Measurements from ENCODE around the gene CDH26. TPM values are rescaled to one million over a fixed set of nuclear protein-coding genes. Genes with fewer than 3 reads are reported as not detected.

Gene CDH26
- total RNA-seq, 1 donor from 2014 or later: not detected

DNA sequence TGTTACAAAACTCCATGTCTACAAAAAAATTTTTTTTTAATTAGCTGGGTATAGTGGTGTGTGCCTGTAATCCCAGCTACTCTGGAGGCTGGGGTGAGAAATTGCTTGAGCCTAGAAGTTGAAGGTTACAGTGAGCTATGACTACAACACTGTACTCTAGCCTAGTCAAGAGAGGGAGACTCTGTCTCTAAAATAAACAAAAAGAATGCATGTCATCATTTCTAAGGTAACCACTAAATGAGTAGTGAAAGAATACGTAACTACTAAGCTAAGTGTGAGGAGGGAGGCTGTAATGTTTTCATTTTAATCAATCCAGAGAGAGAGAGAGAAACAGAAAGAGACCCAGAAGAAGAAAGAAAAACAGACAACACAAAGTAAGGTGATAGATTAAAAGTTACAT lies 34.7 kb upstream of the CDH26 start:
- TF ChIP-seq, protein P1, sequence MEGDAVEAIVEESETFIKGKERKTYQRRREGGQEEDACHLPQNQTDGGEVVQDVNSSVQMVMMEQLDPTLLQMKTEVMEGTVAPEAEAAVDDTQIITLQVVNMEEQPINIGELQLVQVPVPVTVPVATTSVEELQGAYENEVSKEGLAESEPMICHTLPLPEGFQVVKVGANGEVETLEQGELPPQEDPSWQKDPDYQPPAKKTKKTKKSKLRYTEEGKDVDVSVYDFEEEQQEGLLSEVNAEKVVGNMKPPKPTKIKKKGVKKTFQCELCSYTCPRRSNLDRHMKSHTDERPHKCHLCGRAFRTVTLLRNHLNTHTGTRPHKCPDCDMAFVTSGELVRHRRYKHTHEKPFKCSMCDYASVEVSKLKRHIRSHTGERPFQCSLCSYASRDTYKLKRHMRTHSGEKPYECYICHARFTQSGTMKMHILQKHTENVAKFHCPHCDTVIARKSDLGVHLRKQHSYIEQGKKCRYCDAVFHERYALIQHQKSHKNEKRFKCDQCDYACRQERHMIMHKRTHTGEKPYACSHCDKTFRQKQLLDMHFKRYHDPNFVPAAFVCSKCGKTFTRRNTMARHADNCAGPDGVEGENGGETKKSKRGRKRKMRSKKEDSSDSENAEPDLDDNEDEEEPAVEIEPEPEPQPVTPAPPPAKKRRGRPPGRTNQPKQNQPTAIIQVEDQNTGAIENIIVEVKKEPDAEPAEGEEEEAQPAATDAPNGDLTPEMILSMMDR (IDR thresholded peaks at IDR 0.05): no peak
- H3K4me1 Mint-ChIP-seq (ENCODE audit: low read depth): peaks cover 24% of the 10 kb centered on the region
- H3K4me3 Mint-ChIP-seq (ENCODE audit: unreplicated experiment): no peak overlapping the region
- no peak overlapping the region for H3K27ac Mint-ChIP-seq (ENCODE audit: unreplicated experiment)
- DNase-seq (ENCODE audit: low spot score): no peak
- no peaks in the 10 kb centered on the region for H3K36me3 Mint-ChIP-seq (ENCODE audit: low read depth)
- no peaks in the 10 kb centered on the region for H3K9me3 Mint-ChIP-seq (ENCODE audit: low read depth)
- H3K27me3 Mint-ChIP-seq (ENCODE audit: low read depth): no peaks in the 10 kb centered on the region

DNA sequence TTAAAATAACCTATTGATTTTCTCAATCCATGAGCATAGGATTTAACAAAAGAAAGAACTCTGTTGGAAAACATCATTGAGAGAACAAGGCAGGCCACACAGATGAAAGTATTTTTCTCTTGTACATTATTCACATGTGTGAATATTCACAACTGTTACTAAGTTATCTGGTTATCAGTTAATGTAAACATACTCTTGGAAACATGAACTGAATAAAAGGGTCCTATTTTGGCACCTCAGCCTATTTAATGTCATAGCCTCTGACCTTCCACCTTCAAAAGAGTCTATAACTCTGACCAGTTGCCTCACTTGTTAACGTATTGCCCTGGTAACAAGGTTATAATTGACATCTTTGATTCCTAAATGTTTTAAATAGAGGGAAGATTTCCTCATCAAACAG lies 32.9 kb upstream of the CDH26 start:
- H3K27me3 Mint-ChIP-seq (ENCODE audit: low read depth): no peaks in the 10 kb centered on the region
- H3K4me1 Mint-ChIP-seq (ENCODE audit: low read depth): peaks cover 24% of the 10 kb centered on the region
- H3K4me3 Mint-ChIP-seq (ENCODE audit: unreplicated experiment): no peak overlapping the region
- H3K9me3 Mint-ChIP-seq (ENCODE audit: low read depth): no peaks in the 10 kb centered on the region
- TF ChIP-seq, protein P1 (IDR thresholded peaks at IDR 0.05): no peak
- no peak overlapping the region for H3K27ac Mint-ChIP-seq (ENCODE audit: unreplicated experiment)
- no peak for DNase-seq (ENCODE audit: low spot score)
- no peaks in the 10 kb centered on the region for H3K36me3 Mint-ChIP-seq (ENCODE audit: low read depth)

GRCh38 chr20:59925899-59926298 lies 32.3 kb upstream of the CDH26 start:
- H3K4me3 Mint-ChIP-seq (ENCODE audit: unreplicated experiment): no peak overlapping the region
- DNase-seq (ENCODE audit: low spot score): no peak
- TF ChIP-seq, protein P1 (IDR thresholded peaks at IDR 0.05): no peak
- H3K36me3 Mint-ChIP-seq (ENCODE audit: low read depth): no peaks in the 10 kb centered on the region
- peaks cover 24% of the 10 kb centered on the region for H3K4me1 Mint-ChIP-seq (ENCODE audit: low read depth)
- no peaks in the 10 kb centered on the region for H3K9me3 Mint-ChIP-seq (ENCODE audit: low read depth)
- no peak overlapping the region for H3K27ac Mint-ChIP-seq (ENCODE audit: unreplicated experiment)
- no peaks in the 10 kb centered on the region for H3K27me3 Mint-ChIP-seq (ENCODE audit: low read depth)

DNA sequence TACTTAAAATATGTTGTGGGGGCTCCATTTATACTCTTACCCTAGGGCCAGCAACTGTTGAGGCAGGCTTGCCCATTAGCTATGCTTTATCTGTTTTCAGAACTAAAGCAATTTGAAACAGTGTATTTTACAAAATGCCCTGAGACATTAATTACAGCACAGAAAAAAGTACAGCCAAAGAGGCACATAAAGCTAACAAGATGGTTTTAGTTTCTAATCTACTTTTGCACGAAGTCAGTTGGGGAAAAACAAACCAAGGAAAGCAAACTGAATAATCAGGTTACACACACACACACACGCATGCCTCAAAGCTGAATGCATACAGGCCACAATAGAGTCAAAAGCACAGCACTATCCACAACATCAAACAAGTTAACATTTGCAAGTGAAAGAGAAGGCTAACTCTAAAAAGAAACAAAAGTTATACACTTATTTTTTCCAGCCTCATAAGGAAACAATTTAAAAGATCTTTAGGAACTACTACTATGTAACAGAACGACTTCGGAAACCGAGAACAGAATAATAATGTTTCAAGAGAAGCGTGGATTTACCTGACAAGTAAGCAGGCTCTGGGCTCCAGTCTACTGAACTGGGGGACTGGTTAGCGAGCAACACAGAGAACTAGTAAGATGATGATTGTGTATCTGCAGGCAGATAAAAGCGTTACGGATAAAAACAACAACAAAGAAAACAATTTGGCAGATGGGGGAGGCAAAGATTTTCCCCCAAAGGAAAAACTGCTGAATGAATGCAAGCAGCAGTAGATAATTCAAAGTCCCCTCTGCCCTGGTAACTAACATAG lies 26.5 kb upstream of the CDH26 start:
- peaks cover 8% of the 10 kb centered on the region for H3K4me1 Mint-ChIP-seq (ENCODE audit: low read depth)
- no peaks in the 10 kb centered on the region for H3K36me3 Mint-ChIP-seq (ENCODE audit: low read depth)
- no peaks in the 10 kb centered on the region for H3K9me3 Mint-ChIP-seq (ENCODE audit: low read depth)
- H3K27ac Mint-ChIP-seq (ENCODE audit: unreplicated experiment): no peak overlapping the region
- no peaks in the 10 kb centered on the region for H3K27me3 Mint-ChIP-seq (ENCODE audit: low read depth)
- H3K4me3 Mint-ChIP-seq (ENCODE audit: unreplicated experiment): no peak overlapping the region
- DNase-seq (ENCODE audit: low spot score): no peak
- TF ChIP-seq, protein P1 (IDR thresholded peaks at IDR 0.05): no peak

- peak; percentile 85 for DNase-seq (ENCODE audit: low spot score)
- TF ChIP-seq, protein P1 (IDR thresholded peaks at IDR 0.05): no peak
- Mint-ChIP-seq H3K36me3 (ENCODE audit: low read depth) (no peaks in the 10 kb centered on the region), H3K4me3 (ENCODE audit: unreplicated experiment) (peak overlapping the region; percentile 24), H3K27me3 (ENCODE audit: low read depth) (no peaks in the 10 kb centered on the region), H3K27ac (ENCODE audit: unreplicated experiment) (no peak overlapping the region), H3K4me1 (ENCODE audit: low read depth) (peaks cover 13% of the 10 kb centered on the region), H3K9me3 (ENCODE audit: low read depth) (no peaks in the 10 kb centered on the region)
Observed at GRCh38 chr20:59932616-59933295, 25.5 kb upstream of the CDH26 start.

Measured in chondrocyte (in vitro differentiated cells).